Liver (tissue), 3 donors: ENCODE results near the gene CD300E.

Source experiments
- CTCF ChIP-seq: fragments of 150-350 bp; IDR thresholded peaks from 2 replicates; pipeline ENCODE4 v1.5.1; 2017; ENCODE audit warnings: improper control_type of control experiment, low read depth, low read length; ENCODE audit not compliant: missing input control
- JUND ChIP-seq, 2 donors: IDR thresholded peaks; 2 replicates each; pipeline ENCODE4 v1.6.1; 2016; ENCODE audit warnings: antibody characterized with exemption in 2 of 2
- MAX ChIP-seq: IDR thresholded peaks from 2 replicates; pipeline ENCODE4 v1.6.1; 2016; ENCODE audit warnings: antibody characterized with exemption
- donor health status: healthy.
- donor health status: healthy.

GRCh38 chr17:74647871-74648672 lies 24.5 kb upstream of the CD300E start:
- TF ChIP-seq CTCF (no peak), MAX (no peak), JUND (IDR thresholded peaks at IDR 0.05) (no peak)
